NCI-H187 treated with DMSO at 0.1 percent for 48 hours (cell line): ENCODE measurements around the gene EID3.
"Not testable (repeated sequence)": the region's sequence is repeated elsewhere in the genome, so short reads cannot be mapped to it uniquely, and the experiment has no call there.

Source experiments
- DNase-seq: peaks from one replicate; lab custom pipeline; 2025; lab: John Stamatoyannopoulos, UW

Gene EID3

GRCh38 chr12:104313568-104314241 lies 10.2 kb downstream of the EID3 start:
- DNase-seq: no peak

GRCh38 chr12:104314242-104314614 lies 10.7 kb downstream of the EID3 start:
- DNase-seq: no peak

GRCh38 chr12:104315326-104316224 lies 12.0 kb downstream of the EID3 start:
- no peak for DNase-seq

GRCh38 chr12:104316936-104317335 lies 13.4 kb downstream of the EID3 start:
- DNase-seq: no peak

- no peak for DNase-seq
These were observed 14.1 kb downstream of the EID3 start for GRCh38 chr12:104317538-104318210.

GRCh38 chr12:104319028-104319427 lies 15.5 kb downstream of the EID3 start:
- DNase-seq: no peak

- no peak for DNase-seq
These were observed 16.5 kb downstream of the EID3 start for GRCh38 chr12:104319918-104320626.

GRCh38 chr12:104320627-104321024 lies 17.1 kb downstream of the EID3 start:
- no peak for DNase-seq

GRCh38 chr12:104321949-104322348 lies 18.4 kb downstream of the EID3 start:
- no peak for DNase-seq

- DNase-seq: not testable (repeated sequence)
These were observed 19.0 kb downstream of the EID3 start for GRCh38 chr12:104322533-104322932.

- DNase-seq: no peak
These were observed 20.4 kb downstream of the EID3 start for GRCh38 chr12:104323899-104324298.

GRCh38 chr12:104328278-104328677 lies 24.7 kb downstream of the EID3 start:
- not testable (repeated sequence) for DNase-seq

GRCh38 chr12:104328790-104329189 lies 25.3 kb downstream of the EID3 start:
- no peak for DNase-seq

- DNase-seq: no peak
These were observed 26.4 kb downstream of the EID3 start for GRCh38 chr12:104329707-104330532.

- DNase-seq: no peak
These were observed 27.8 kb downstream of the EID3 start for GRCh38 chr12:104331376-104331775.

- DNase-seq: not testable (repeated sequence)
These were observed 28.7 kb downstream of the EID3 start for GRCh38 chr12:104332273-104332672.

GRCh38 chr12:104333692-104334255 lies 30.2 kb downstream of the EID3 start:
- no peak for DNase-seq

- no peak for DNase-seq
These were observed 31.0 kb downstream of the EID3 start for GRCh38 chr12:104334581-104334980.

GRCh38 chr12:104336115-104336514 lies 32.6 kb downstream of the EID3 start:
- DNase-seq: no peak

GRCh38 chr12:104337030-104337558 lies 33.6 kb downstream of the EID3 start:
- DNase-seq: no peak

- DNase-seq: no peak
These were observed 36.1 kb downstream of the EID3 start for GRCh38 chr12:104339663-104340062.
